GM21515 (cell line): Measurements from ENCODE around the gene BDNF.

Source experiments
- ATAC-seq: cut with Tn5 transposase; IDR thresholded peaks from one replicate; pipeline ENCODE4 v1.9.1; 2021; ENCODE audit not compliant: unreplicated experiment

The BDNF gene

GRCh38 chr11:27605422-27605821 lies 94.8 kb downstream of the BDNF start:
- ATAC-seq: no peak
